Neural crest cell (in vitro differentiated cells): ENCODE results near the gene PNMT. TPM values are rescaled to one million over a fixed set of nuclear protein-coding genes. Genes with fewer than 3 reads are reported as not detected.
A peak's percentile ranks its signal among the peaks of the same experiment; 100 is the strongest.

ENCODE experiments used
- DNase-seq: peaks from one replicate; pipeline ENCODE4 v3.0.0; 2021; ENCODE audit warnings: low read depth, mixed read lengths, low spot score
- H3K27ac Mint-ChIP-seq: one replicate; pipeline ENCODE4 v1.8.0; 2021; ENCODE audit warnings: mild to moderate bottlenecking, mixed read lengths; ENCODE audit not compliant: unreplicated experiment
- H3K27me3 Mint-ChIP-seq: 2 replicates; pipeline ENCODE4 v1.8.0; 2021; ENCODE audit warnings: low read depth, mild to moderate bottlenecking, mixed read lengths
- H3K36me3 Mint-ChIP-seq: 2 replicates; pipeline ENCODE4 v1.8.0; 2021; ENCODE audit warnings: low read depth, mild to moderate bottlenecking, mixed read lengths
- H3K4me1 Mint-ChIP-seq: 2 replicates; pipeline ENCODE4 v1.8.0; 2021; ENCODE audit warnings: mixed read lengths
- H3K4me3 Mint-ChIP-seq: one replicate; pipeline ENCODE4 v1.8.0; 2021; ENCODE audit warnings: mild to moderate bottlenecking, mixed read lengths
- H3K9me3 Mint-ChIP-seq: 2 replicates; pipeline ENCODE4 v1.8.0; 2021; ENCODE audit warnings: mixed read lengths
- total RNA-seq: library from RNA; stranded (reverse); gene quantifications from 2 replicates; pipeline ENCODE4 v1.2.1, GENCODE V29; 2021
- TF ChIP-seq, protein P1 (sequence below): fragments of 200-600 bp; sonication (generic); conservative IDR thresholded peaks from 2 replicates; pipeline ENCODE4 v1.5.0; 2021; ENCODE audit warnings: antibody characterized with exemption, mild to moderate bottlenecking

Gene PNMT
- total RNA-seq, 1 donor from 2014 or later = 0.84 TPM

GRCh38 chr17:39674702-39675389 is 6.6 kb downstream of the PNMT start:
- no peak overlapping the region for H3K27ac Mint-ChIP-seq
- TF ChIP-seq, protein P1, sequence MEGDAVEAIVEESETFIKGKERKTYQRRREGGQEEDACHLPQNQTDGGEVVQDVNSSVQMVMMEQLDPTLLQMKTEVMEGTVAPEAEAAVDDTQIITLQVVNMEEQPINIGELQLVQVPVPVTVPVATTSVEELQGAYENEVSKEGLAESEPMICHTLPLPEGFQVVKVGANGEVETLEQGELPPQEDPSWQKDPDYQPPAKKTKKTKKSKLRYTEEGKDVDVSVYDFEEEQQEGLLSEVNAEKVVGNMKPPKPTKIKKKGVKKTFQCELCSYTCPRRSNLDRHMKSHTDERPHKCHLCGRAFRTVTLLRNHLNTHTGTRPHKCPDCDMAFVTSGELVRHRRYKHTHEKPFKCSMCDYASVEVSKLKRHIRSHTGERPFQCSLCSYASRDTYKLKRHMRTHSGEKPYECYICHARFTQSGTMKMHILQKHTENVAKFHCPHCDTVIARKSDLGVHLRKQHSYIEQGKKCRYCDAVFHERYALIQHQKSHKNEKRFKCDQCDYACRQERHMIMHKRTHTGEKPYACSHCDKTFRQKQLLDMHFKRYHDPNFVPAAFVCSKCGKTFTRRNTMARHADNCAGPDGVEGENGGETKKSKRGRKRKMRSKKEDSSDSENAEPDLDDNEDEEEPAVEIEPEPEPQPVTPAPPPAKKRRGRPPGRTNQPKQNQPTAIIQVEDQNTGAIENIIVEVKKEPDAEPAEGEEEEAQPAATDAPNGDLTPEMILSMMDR = no peak
- H3K27me3 Mint-ChIP-seq = peaks cover 19% of the 10 kb centered on the region
- no peaks in the 10 kb centered on the region for H3K36me3 Mint-ChIP-seq
- H3K4me1 Mint-ChIP-seq = no peaks in the 10 kb centered on the region
- no peak overlapping the region for H3K4me3 Mint-ChIP-seq
- H3K9me3 Mint-ChIP-seq = no peaks in the 10 kb centered on the region
- DNase-seq = no peak

GRCh38 chr17:39675390-39676082 is 7.3 kb downstream of the PNMT start:
- peaks cover 12% of the 10 kb centered on the region for H3K27me3 Mint-ChIP-seq
- H3K4me3 Mint-ChIP-seq = no peak overlapping the region

GRCh38 chr17:39676198-39676819 is 8.1 kb downstream of the PNMT start:
- H3K4me1 Mint-ChIP-seq = no peaks in the 10 kb centered on the region
- no peaks in the 10 kb centered on the region for H3K9me3 Mint-ChIP-seq
- no peaks in the 10 kb centered on the region for H3K36me3 Mint-ChIP-seq
- no peak for DNase-seq
- peaks cover 5% of the 10 kb centered on the region for H3K27me3 Mint-ChIP-seq
- TF ChIP-seq, protein P1 = no peak
- H3K27ac Mint-ChIP-seq = no peak overlapping the region
- H3K4me3 Mint-ChIP-seq = no peak overlapping the region

More at GRCh38 chr17:39675390-39676082, 7.3 kb downstream of the PNMT start:
- peak overlapping the region; percentile 88 for H3K27ac Mint-ChIP-seq
- TF ChIP-seq, protein P1 = no peak
- H3K4me1 Mint-ChIP-seq = no peaks in the 10 kb centered on the region
- no peak for DNase-seq
- no peaks in the 10 kb centered on the region for H3K36me3 Mint-ChIP-seq
- no peaks in the 10 kb centered on the region for H3K9me3 Mint-ChIP-seq

GRCh38 chr17:39677072-39677471 is 8.8 kb downstream of the PNMT start:
- DNase-seq = no peak
- Mint-ChIP-seq H3K9me3 (no peaks in the 10 kb centered on the region), H3K4me3 (no peak overlapping the region), H3K27ac (no peak overlapping the region), H3K36me3 (no peaks in the 10 kb centered on the region), H3K4me1 (no peaks in the 10 kb centered on the region), H3K27me3 (peaks cover 2% of the 10 kb centered on the region)
- TF ChIP-seq, protein P1 = no peak

DNA sequence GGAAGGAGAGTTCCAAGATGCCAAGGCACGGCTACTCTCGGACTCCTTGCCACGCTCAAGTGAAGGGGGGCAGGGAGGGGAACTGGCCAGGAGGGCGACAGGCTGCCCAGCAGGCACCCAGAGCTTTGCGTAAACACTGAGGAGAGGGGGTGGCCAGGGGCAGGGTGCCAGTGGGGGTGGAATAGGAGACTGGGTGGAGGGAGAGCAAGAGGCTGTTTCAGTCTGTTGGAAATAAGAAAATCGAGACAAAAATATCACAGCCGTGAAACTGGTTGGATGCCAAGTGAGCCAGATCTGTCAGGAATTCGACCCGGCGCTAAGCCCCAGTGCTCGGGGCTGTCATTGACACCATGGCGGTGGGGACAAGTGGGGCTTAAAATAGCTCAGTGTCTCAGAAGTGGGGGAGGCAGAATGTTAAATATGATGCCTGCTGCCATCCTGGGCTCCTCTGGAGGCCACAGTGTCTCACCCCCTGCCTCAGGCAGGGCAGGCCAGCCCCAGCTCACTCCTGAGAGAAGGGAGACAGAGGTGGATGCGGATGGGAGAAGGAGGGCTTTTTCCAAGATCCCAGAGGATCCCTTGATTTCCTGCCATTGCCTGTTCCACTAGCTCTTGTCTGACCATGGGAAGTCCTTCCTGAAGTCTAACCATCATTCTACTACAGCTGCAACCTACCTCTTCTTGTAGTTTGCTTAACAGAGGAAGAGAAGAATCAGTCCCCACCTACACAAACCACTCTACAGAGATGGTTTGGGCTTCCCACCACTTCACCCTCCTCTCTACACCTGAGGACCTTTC is 9.5 kb downstream of the PNMT start:
- TF ChIP-seq, protein P1 = no peak
- Mint-ChIP-seq H3K36me3 (no peaks in the 10 kb centered on the region), H3K27ac (no peak overlapping the region), H3K4me1 (no peaks in the 10 kb centered on the region), H3K9me3 (no peaks in the 10 kb centered on the region), H3K4me3 (no peak overlapping the region), H3K27me3 (no peaks in the 10 kb centered on the region)
- DNase-seq = no peak
